Measurements from ENCODE around the gene MRPL22. TPM values are rescaled to one million over a fixed set of nuclear protein-coding genes. Genes with fewer than 3 reads are reported as not detected.

MRPL22 gene
- total and polyA plus RNA-seq, 2 experiments from 2014 or later, result 11.5 to 93.7 TPM

GRCh38 chr5:154923441-154924430, 17.1 kb upstream of the MRPL22 start:
- no peaks in the 10 kb centered on the region for H4K20me1 ChIP-seq (ENCODE audit: insufficient read depth)
- H3K9me3 ChIP-seq (ENCODE audit: low read depth), result no peaks in the 10 kb centered on the region
- H3K27me3 ChIP-seq (replicated peaks; ENCODE audit: insufficient read depth), result no peaks in the 10 kb centered on the region
- H3F3A ChIP-seq (ENCODE audit: insufficient read depth), result no peaks in the 10 kb centered on the region
- in situ Hi-C loops (cut with MboI), result no loop called here
- H2AFZ ChIP-seq, result no peak overlapping the region
- WGBS, 2 experiments (ENCODE audit: low coverage in 1 of 2, low lambda C conversion rate in 2 of 2, missing lambda C conversion rate in 2 of 2), result 87 to 88% methylated on average over 7 of the region's 7 CpGs
- H3K79me2 ChIP-seq (ENCODE audit: insufficient read depth), result no peaks in the 10 kb centered on the region
- TF ChIP-seq EZH2phosphoT487 (IDR thresholded peaks at IDR 0.05; ENCODE audit: insufficient read depth, low read depth), result no peak
- H3K9ac ChIP-seq, result no peak overlapping the region
- H3K36me3 ChIP-seq (ENCODE audit: low read depth), result peaks cover 44% of the 10 kb centered on the region
- H3K9me2 ChIP-seq (ENCODE audit: insufficient read depth), result no peaks in the 10 kb centered on the region
- no peak overlapping the region for H3K4me3 ChIP-seq
- H3K4me1 ChIP-seq (ENCODE audit: insufficient read depth), result no peaks in the 10 kb centered on the region
- no peak overlapping the region for H3K4me2 ChIP-seq (ENCODE audit: unreplicated experiment)
- DNase-seq, result no peak
- H3K27ac ChIP-seq, result no peak overlapping the region

- no peak overlapping the region for H3K27ac ChIP-seq
- H3K4me3 ChIP-seq, result no peak overlapping the region
- TF ChIP-seq EZH2 (IDR thresholded peaks at IDR 0.05; ENCODE audit: insufficient read depth, poor library complexity, severe bottlenecking), result no peak
- TF ChIP-seq EZH2phosphoT487 (IDR thresholded peaks at IDR 0.05; ENCODE audit: insufficient read depth, low read depth), result no peak
- H3K4me1 ChIP-seq (ENCODE audit: insufficient read depth), result peaks cover 10% of the 10 kb centered on the region
- no peaks in the 10 kb centered on the region for H3F3A ChIP-seq (ENCODE audit: insufficient read depth)
- H3K9ac ChIP-seq, result no peak overlapping the region
- no peak overlapping the region for H3K4me2 ChIP-seq (ENCODE audit: unreplicated experiment)
- H4K20me1 ChIP-seq (ENCODE audit: insufficient read depth), result peaks cover 6% of the 10 kb centered on the region; the same call in 1 of the 2 replicates
- no peaks in the 10 kb centered on the region for H3K27me3 ChIP-seq (replicated peaks; ENCODE audit: insufficient read depth)
- peaks cover 37% of the 10 kb centered on the region for H3K79me2 ChIP-seq (ENCODE audit: insufficient read depth)
- H3K9me2 ChIP-seq (ENCODE audit: insufficient read depth), result no peaks in the 10 kb centered on the region
- H3K9me3 ChIP-seq (ENCODE audit: low read depth), result no peaks in the 10 kb centered on the region
- H3K36me3 ChIP-seq (ENCODE audit: low read depth), result peaks cover 26% of the 10 kb centered on the region; the same call in 1 of the 2 replicates
- 79 to 81% methylated on average over 3 of the region's 3 CpGs for WGBS, 2 experiments (ENCODE audit: low coverage in 1 of 2, low lambda C conversion rate in 2 of 2, missing lambda C conversion rate in 2 of 2)
- H2AFZ ChIP-seq, result no peak overlapping the region
- in situ Hi-C loops (cut with MboI), result no loop called here
- no peak for DNase-seq
Observed at GRCh38 chr5:154933537-154933936, 7.3 kb upstream of the MRPL22 start.

- in situ Hi-C loops (cut with MboI), result no loop called here
Observed at GRCh38 chr5:154934881-154935280, 6.0 kb upstream of the MRPL22 start.

GRCh38 chr5:154937186-154937717, 3.6 kb upstream of the MRPL22 start:
- Histone ChIP-seq H3K27me3 (replicated peaks; ENCODE audit: insufficient read depth) (no peaks in the 10 kb centered on the region), H4K20me1 (ENCODE audit: insufficient read depth) (peaks cover 6% of the 10 kb centered on the region; the same call in 1 of the 2 replicates), H3K36me3 (ENCODE audit: low read depth) (peaks cover 9% of the 10 kb centered on the region; the same call in 1 of the 2 replicates), H3K4me3 (peak overlapping the region; percentile 88), H3F3A (ENCODE audit: insufficient read depth) (0 out of 2 replicates have a peak, but pooled peaks cover 6% of the 10 kb centered on the region), H3K4me2 (ENCODE audit: unreplicated experiment) (peak overlapping the region; percentile 93), H3K79me2 (ENCODE audit: insufficient read depth) (peaks cover 50% of the 10 kb centered on the region), H3K4me1 (ENCODE audit: insufficient read depth) (peaks cover 21% of the 10 kb centered on the region), H3K27ac (peak overlapping the region; percentile 31; the same call in 1 of the 2 replicates), H2AFZ (peak overlapping the region; percentile 98), H3K9ac (peak overlapping the region; percentile 80), H3K9me2 (ENCODE audit: insufficient read depth) (no peaks in the 10 kb centered on the region), H3K9me3 (ENCODE audit: low read depth) (no peaks in the 10 kb centered on the region)
- WGBS, 2 experiments (ENCODE audit: low coverage in 1 of 2, low lambda C conversion rate in 2 of 2, missing lambda C conversion rate in 2 of 2), result 7 to 8% methylated on average over 11 of the region's 11 CpGs
- peak; percentile 46 for DNase-seq
- in situ Hi-C loops (cut with MboI), result no loop called here
- no peak for TF ChIP-seq EZH2 (IDR thresholded peaks at IDR 0.05; ENCODE audit: insufficient read depth, poor library complexity, severe bottlenecking)
- no peak for TF ChIP-seq EZH2phosphoT487 (IDR thresholded peaks at IDR 0.05; ENCODE audit: insufficient read depth, low read depth)

More at GRCh38 chr5:154934881-154935280, 6.0 kb upstream of the MRPL22 start:
- no peak overlapping the region for H3K27ac ChIP-seq
- H3K4me1 ChIP-seq (ENCODE audit: insufficient read depth), result peaks cover 10% of the 10 kb centered on the region
- DNase-seq, result no peak
- TF ChIP-seq EZH2 (IDR thresholded peaks at IDR 0.05; ENCODE audit: insufficient read depth, poor library complexity, severe bottlenecking), result no peak
- no peak for TF ChIP-seq EZH2phosphoT487 (IDR thresholded peaks at IDR 0.05; ENCODE audit: insufficient read depth, low read depth)
- no peaks in the 10 kb centered on the region for H3F3A ChIP-seq (ENCODE audit: insufficient read depth)
- H3K4me2 ChIP-seq (ENCODE audit: unreplicated experiment), result no peak overlapping the region
- peaks cover 6% of the 10 kb centered on the region; the same call in 1 of the 2 replicates for H4K20me1 ChIP-seq (ENCODE audit: insufficient read depth)
- H2AFZ ChIP-seq, result no peak overlapping the region
- peaks cover 26% of the 10 kb centered on the region; the same call in 1 of the 2 replicates for H3K36me3 ChIP-seq (ENCODE audit: low read depth)
- H3K27me3 ChIP-seq (replicated peaks; ENCODE audit: insufficient read depth), result no peaks in the 10 kb centered on the region
- H3K4me3 ChIP-seq, result no peak overlapping the region
- no peaks in the 10 kb centered on the region for H3K9me3 ChIP-seq (ENCODE audit: low read depth)
- H3K9ac ChIP-seq, result no peak overlapping the region
- H3K79me2 ChIP-seq (ENCODE audit: insufficient read depth), result peaks cover 37% of the 10 kb centered on the region
- no peaks in the 10 kb centered on the region for H3K9me2 ChIP-seq (ENCODE audit: insufficient read depth)

Data from GM23248 (cell line).